Measurements from ENCODE around the gene TENM4. TPM values are rescaled to one million over a fixed set of nuclear protein-coding genes. Genes with fewer than 3 reads are reported as not detected.
A peak's percentile ranks its signal among the peaks of the same experiment; 100 is the strongest.

The TENM4 gene
- total RNA-seq, 2 donors from 2014 or later: 68.2 to 130 TPM

DNA sequence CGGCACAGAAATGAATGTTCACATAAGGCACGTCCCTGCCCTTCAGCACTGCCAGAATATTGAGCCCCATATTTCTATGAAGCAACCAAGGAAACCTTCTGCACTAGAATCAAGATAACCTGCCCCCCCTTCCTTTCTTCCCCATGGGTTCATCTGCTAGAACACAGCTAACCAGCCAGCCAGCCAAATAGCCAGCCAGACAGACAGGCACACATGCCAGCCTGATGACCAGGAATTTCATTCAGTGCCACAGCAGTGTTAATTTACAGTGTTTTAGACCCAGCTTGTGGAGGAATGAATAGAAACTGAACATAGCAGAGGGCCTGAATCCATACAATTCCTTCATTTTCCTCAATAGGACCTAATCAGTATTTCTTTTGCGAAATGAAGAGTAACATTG lies 57.0 kb downstream of the TENM4 start:
- H3K4me3 Mint-ChIP-seq: no peak overlapping the region

GRCh38 chr11:79382301-79383050 lies 58.4 kb downstream of the TENM4 start:
- Mint-ChIP-seq H3K27me3 (ENCODE audit: insufficient read depth) (no peaks in the 10 kb centered on the region), H3K4me1 (peaks cover 14% of the 10 kb centered on the region), H3K9me3 (peaks cover 2% of the 10 kb centered on the region), H3K4me3 (no peak overlapping the region), H3K27ac (peak overlapping the region; percentile 31), H3K36me3 (ENCODE audit: low read depth) (peaks cover 7% of the 10 kb centered on the region)
- Histone ChIP-seq H3K4me1 (ENCODE audit: control insufficient read depth, insufficient read depth, low read length) (peaks cover 2% of the 10 kb centered on the region), H3K36me3 (ENCODE audit: control insufficient read depth, insufficient read depth, low read length) (no peaks in the 10 kb centered on the region), H3K9me3 (ENCODE audit: control insufficient read depth, low read length) (peaks cover 12% of the 10 kb centered on the region), H3K4me3 (ENCODE audit: low read length) (no peak overlapping the region), H3K27me3 (ENCODE audit: control insufficient read depth, insufficient read depth, low read length, poor library complexity, severe bottlenecking) (no peaks in the 10 kb centered on the region), H3K27ac (ENCODE audit: low read depth, low read length) (no peak overlapping the region), H3K9ac (ENCODE audit: extremely low read depth, low read length, poor library complexity, severe bottlenecking) (no peak overlapping the region)
- no peak for DNase-seq
- WGBS, 2 experiments (ENCODE audit: insufficient coverage in 1 of 2, insufficient read length in 1 of 2): 90 to 91% methylated on average over 6 of the region's 6 CpGs
- no peak for TF ChIP-seq CTCF (conservative IDR thresholded peaks at IDR 0.05)

More for the DNA sequence above, 57.0 kb downstream of the TENM4 start:
- no peak for DNase-seq
- H3K36me3 Mint-ChIP-seq (ENCODE audit: low read depth): peaks cover 8% of the 10 kb centered on the region
- H3K9me3 ChIP-seq (ENCODE audit: control insufficient read depth, low read length): no peaks in the 10 kb centered on the region
- no peak overlapping the region for H3K4me3 ChIP-seq (ENCODE audit: low read length)
- H3K27ac Mint-ChIP-seq: peak overlapping the region; percentile 62
- H3K27me3 ChIP-seq (ENCODE audit: control insufficient read depth, insufficient read depth, low read length, poor library complexity, severe bottlenecking): no peaks in the 10 kb centered on the region
- no peaks in the 10 kb centered on the region for H3K36me3 ChIP-seq (ENCODE audit: control insufficient read depth, insufficient read depth, low read length)
- peaks cover 2% of the 10 kb centered on the region for H3K4me1 ChIP-seq (ENCODE audit: control insufficient read depth, insufficient read depth, low read length)
- 97 to 100% methylated on average over 1 to 3 of the region's 3 CpGs for WGBS, 2 experiments (ENCODE audit: insufficient coverage in 1 of 2, insufficient read length in 1 of 2)
- peaks cover 19% of the 10 kb centered on the region for H3K4me1 Mint-ChIP-seq
- H3K27me3 Mint-ChIP-seq (ENCODE audit: insufficient read depth): no peaks in the 10 kb centered on the region
- no peak for TF ChIP-seq CTCF (conservative IDR thresholded peaks at IDR 0.05)
- no peak overlapping the region for H3K27ac ChIP-seq (ENCODE audit: low read depth, low read length)
- H3K9ac ChIP-seq (ENCODE audit: extremely low read depth, low read length, poor library complexity, severe bottlenecking): no peak overlapping the region
- H3K9me3 Mint-ChIP-seq: no peaks in the 10 kb centered on the region

DNA sequence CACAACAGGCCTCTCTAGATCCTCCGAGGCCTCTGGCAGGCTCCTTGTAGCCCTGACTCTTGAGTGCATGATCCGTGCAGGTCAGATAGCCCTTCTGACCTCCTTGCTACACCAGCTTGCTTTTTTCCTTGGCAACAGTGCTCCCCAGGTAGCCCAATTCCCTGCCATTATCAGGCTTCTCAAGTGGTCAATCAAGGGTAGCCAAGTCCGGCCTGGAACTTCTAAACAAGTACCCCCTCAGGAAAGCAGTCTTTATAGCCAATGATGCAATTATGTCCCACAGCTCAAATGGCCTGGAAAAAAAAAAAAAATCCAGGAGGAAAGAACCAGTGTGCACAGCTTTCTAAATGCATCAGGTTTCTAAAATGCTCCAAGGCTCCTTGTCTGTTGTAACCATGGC lies 59.8 kb downstream of the TENM4 start:
- H3K4me3 ChIP-seq (ENCODE audit: low read length): no peak overlapping the region
- H3K27me3 Mint-ChIP-seq (ENCODE audit: insufficient read depth): no peaks in the 10 kb centered on the region
- 66 to 77% methylated on average over 3 of the region's 3 CpGs for WGBS, 2 experiments (ENCODE audit: insufficient coverage in 1 of 2, insufficient read length in 1 of 2)
- no peak overlapping the region for H3K27ac Mint-ChIP-seq
- peaks cover 2% of the 10 kb centered on the region for H3K4me1 ChIP-seq (ENCODE audit: control insufficient read depth, insufficient read depth, low read length)
- no peak for DNase-seq
- no peaks in the 10 kb centered on the region for H3K36me3 ChIP-seq (ENCODE audit: control insufficient read depth, insufficient read depth, low read length)
- H3K27ac ChIP-seq (ENCODE audit: low read depth, low read length): no peak overlapping the region
- H3K36me3 Mint-ChIP-seq (ENCODE audit: low read depth): peaks cover 12% of the 10 kb centered on the region
- TF ChIP-seq CTCF (conservative IDR thresholded peaks at IDR 0.05): no peak
- H3K27me3 ChIP-seq (ENCODE audit: control insufficient read depth, insufficient read depth, low read length, poor library complexity, severe bottlenecking): no peaks in the 10 kb centered on the region
- peaks cover 11% of the 10 kb centered on the region for H3K9me3 Mint-ChIP-seq
- H3K9ac ChIP-seq (ENCODE audit: extremely low read depth, low read length, poor library complexity, severe bottlenecking): no peak overlapping the region
- H3K4me3 Mint-ChIP-seq: no peak overlapping the region
- H3K9me3 ChIP-seq (ENCODE audit: control insufficient read depth, low read length): peaks cover 22% of the 10 kb centered on the region
- H3K4me1 Mint-ChIP-seq: peaks cover 19% of the 10 kb centered on the region

All from endodermal cell (in vitro differentiated cells).